Osteoblast (primary cell): ENCODE data around the gene RAI1. TPM values are rescaled to one million over a fixed set of nuclear protein-coding genes. Genes with fewer than 3 reads are reported as not detected.

Source experiments
- DNase-seq: peaks from one replicate; pipeline ENCODE4 v3.0.0; 2011; ENCODE audit warnings: low spot score, mixed read lengths; ENCODE audit not compliant: insufficient read length; ENCODE audit errors: missing footprints
- H2AFZ ChIP-seq: 2 replicates; pipeline ENCODE4 v1.6.0; 2011; ENCODE audit warnings: mild to moderate bottlenecking, low read length
- H3K27ac ChIP-seq: 2 replicates; pipeline ENCODE4 v1.5.1; 2011; ENCODE audit warnings: mild to moderate bottlenecking, low read depth, low read length, moderate library complexity
- H3K27me3 ChIP-seq: 2 replicates; pipeline ENCODE4 v1.6.0; 2012; ENCODE audit warnings: mild to moderate bottlenecking, control low read depth, inconsistent platforms, low read length, moderate library complexity; ENCODE audit not compliant: insufficient read depth
- H3K36me3 ChIP-seq: 2 replicates; pipeline ENCODE4 v1.5.1; 2011; ENCODE audit warnings: mild to moderate bottlenecking, low read length, control low read depth, moderate library complexity; ENCODE audit not compliant: insufficient read depth
- H3K4me1 ChIP-seq: 2 replicates; pipeline ENCODE4 v1.5.1; 2011; ENCODE audit warnings: mild to moderate bottlenecking, low read length, control low read depth, moderate library complexity; ENCODE audit not compliant: insufficient read depth
- H3K4me2 ChIP-seq: 2 replicates; pipeline ENCODE4 v1.6.0; 2011; ENCODE audit warnings: mild to moderate bottlenecking, low read length; ENCODE audit not compliant: insufficient read depth
- H3K4me3 ChIP-seq: fragments of 200-600 bp; sonication (generic); 3 replicates; pipeline ENCODE4 v1.5.1; 2012; ENCODE audit warnings: mild to moderate bottlenecking, low read length, inconsistent platforms; ENCODE audit not compliant: insufficient read depth
- H3K79me2 ChIP-seq: 2 replicates; pipeline ENCODE4 v1.6.0; 2012; ENCODE audit warnings: mild to moderate bottlenecking, low read length, control low read depth, inconsistent platforms; ENCODE audit not compliant: insufficient read depth
- H3K9me3 ChIP-seq: 2 replicates; pipeline ENCODE4 v1.5.1; 2011; ENCODE audit warnings: low read depth, low read length, control low read depth
- H4K20me1 ChIP-seq: 2 replicates; pipeline ENCODE4 v1.6.0; 2012; ENCODE audit warnings: mild to moderate bottlenecking, low read length, control low read depth; ENCODE audit not compliant: insufficient read depth
- small RNA-seq: library from RNA; depleted of rRNA; stranded (forward); fragments of <200 nt; gene quantifications from one replicate; pipeline ENCODE3, GENCODE V24; 2012
- total RNA-seq: library from RNA; depleted of rRNA; stranded (reverse); fragments of >200 nt; gene quantifications from 2 replicates; pipeline ENCODE4 v1.2.3, GENCODE V29; 2012
- TF ChIP-seq, protein P1 (sequence below): IDR thresholded peaks from 2 replicates; pipeline ENCODE4 v1.5.1; 2011; ENCODE audit warnings: mild to moderate bottlenecking, low read depth, low read length, moderate library complexity; ENCODE audit errors: extremely low read depth

RAI1 gene
- total RNA-seq, 1 donor = 15.6 TPM

DNA sequence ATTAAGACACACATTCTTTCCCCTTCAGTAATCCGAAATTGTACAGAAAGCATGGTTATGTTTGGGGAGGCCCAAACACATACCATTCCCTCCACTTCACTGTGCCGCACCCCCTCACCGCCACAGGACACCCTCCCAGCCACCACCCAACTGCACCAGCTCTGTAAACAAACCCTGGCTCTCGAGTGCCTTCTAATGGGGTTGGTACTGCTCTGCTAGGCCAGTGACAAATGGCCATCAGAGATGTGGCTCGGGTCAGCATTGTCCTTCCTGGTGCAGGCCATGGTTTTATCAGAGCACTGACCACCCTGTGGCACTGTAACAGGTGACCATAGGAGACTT is 179.5 kb downstream of the RAI1 start:
- TF ChIP-seq, protein P1, sequence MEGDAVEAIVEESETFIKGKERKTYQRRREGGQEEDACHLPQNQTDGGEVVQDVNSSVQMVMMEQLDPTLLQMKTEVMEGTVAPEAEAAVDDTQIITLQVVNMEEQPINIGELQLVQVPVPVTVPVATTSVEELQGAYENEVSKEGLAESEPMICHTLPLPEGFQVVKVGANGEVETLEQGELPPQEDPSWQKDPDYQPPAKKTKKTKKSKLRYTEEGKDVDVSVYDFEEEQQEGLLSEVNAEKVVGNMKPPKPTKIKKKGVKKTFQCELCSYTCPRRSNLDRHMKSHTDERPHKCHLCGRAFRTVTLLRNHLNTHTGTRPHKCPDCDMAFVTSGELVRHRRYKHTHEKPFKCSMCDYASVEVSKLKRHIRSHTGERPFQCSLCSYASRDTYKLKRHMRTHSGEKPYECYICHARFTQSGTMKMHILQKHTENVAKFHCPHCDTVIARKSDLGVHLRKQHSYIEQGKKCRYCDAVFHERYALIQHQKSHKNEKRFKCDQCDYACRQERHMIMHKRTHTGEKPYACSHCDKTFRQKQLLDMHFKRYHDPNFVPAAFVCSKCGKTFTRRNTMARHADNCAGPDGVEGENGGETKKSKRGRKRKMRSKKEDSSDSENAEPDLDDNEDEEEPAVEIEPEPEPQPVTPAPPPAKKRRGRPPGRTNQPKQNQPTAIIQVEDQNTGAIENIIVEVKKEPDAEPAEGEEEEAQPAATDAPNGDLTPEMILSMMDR = no peak
- DNase-seq = peak; percentile 29
- Histone ChIP-seq H3K36me3 (peaks cover 10% of the 10 kb centered on the region), H3K79me2 (no peaks in the 10 kb centered on the region), H4K20me1 (peaks cover 3% of the 10 kb centered on the region), H3K27me3 (no peaks in the 10 kb centered on the region), H3K4me2 (no peak overlapping the region), H2AFZ (no peak overlapping the region), H3K4me3 (no peak overlapping the region), H3K27ac (no peak overlapping the region), H3K4me1 (peaks cover 10% of the 10 kb centered on the region), H3K9me3 (no peaks in the 10 kb centered on the region)

Small RNA genes lying within 50 kb of the gene (small RNA-seq; reads per million reads assigned to genes)
- gene MIR33B = 34.7 reads per million, percentile 95 among the genes with 10 or more reads in this experiment
- not detected for gene MIR6777
- gene RF02177 = not detected
- not detected for gene RF02178

Other genes starting within 250 kb of the RAI1 start
- gene MED9, start 204.5 kb upstream of the RAI1 start, total RNA-seq = 15.6 and 17.0 TPM in 2 replicates
- 13.8 and 14.7 TPM in 2 replicates for gene RASD1, start 185.1 kb upstream of the RAI1 start, total RNA-seq
- gene PEMT, start 89.8 kb upstream of the RAI1 start, total RNA-seq = 25.3 and 26.4 TPM in 2 replicates
- gene SREBF1, start 155.5 kb downstream of the RAI1 start, total RNA-seq = 115 and 133 TPM in 2 replicates